NCI-H2227 (cell line): ENCODE measurements around the gene KIF16B.
"Not testable (repeated sequence)": the region's sequence is repeated elsewhere in the genome, so short reads cannot be mapped to it uniquely, and the experiment has no call there.

Experiments
- DNase-seq: peaks from one replicate; lab custom pipeline; 2025; ENCODE audit not compliant: unreplicated experiment; lab: John Stamatoyannopoulos, UW

The KIF16B gene

DNA sequence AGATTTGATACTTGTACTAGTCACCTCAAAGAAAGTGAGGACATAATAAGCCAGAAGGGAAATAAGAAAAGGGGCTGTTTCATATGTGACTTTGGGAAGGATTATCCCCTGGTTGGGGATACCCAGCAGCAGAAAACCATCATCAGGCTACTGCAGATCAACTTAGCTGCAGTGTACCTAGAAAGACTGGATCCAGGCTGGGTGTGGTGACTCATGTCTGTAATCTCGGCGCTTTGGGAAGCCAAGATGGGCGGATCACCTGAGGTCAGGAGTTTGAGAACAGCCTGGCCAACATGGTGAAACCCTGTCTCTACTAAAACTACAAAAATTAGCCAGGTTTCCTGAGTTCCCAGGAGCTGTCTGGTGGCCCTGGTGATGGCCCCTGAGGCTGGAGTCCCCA, 23.2 kb upstream of the KIF16B start:
- not testable (repeated sequence) for DNase-seq

GRCh38 chr20:16595376-16595775, 22.1 kb upstream of the KIF16B start:
- DNase-seq = no peak

DNA sequence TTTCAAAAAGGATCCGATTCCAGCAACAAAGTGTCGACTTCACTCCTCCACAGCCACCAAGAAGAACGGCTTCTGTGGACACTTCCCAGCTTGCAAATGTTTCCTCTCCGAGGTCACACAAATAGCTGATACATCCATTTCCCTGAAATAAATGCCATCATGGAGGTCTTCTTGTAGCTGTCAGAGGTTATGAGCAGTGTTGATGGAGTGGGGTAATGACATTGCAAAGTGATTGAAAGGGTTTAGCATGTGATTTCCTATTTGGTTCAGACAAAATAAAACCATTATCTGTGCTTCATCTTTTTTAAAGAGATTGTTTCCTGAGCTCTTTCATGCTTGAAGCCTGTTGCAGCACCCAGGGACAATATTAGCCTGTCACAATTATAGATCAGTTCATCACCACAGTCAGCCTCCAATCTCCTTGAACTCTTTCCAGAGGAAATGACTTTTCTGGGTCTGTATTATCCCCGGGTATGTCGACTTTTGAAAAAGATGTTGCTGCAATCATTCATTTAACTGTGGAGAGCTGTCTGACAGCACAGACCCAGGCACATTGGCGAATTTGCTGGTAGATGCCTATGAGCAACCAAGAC, 16.9 kb upstream of the KIF16B start:
- DNase-seq = no peak

- no peak for DNase-seq
These were observed 16.4 kb upstream of the KIF16B start for GRCh38 chr20:16589623-16590022.

- DNase-seq = no peak
These were observed 15.0 kb upstream of the KIF16B start for GRCh38 chr20:16588241-16588640.

GRCh38 chr20:16587066-16587465, 13.8 kb upstream of the KIF16B start:
- DNase-seq = no peak

DNA sequence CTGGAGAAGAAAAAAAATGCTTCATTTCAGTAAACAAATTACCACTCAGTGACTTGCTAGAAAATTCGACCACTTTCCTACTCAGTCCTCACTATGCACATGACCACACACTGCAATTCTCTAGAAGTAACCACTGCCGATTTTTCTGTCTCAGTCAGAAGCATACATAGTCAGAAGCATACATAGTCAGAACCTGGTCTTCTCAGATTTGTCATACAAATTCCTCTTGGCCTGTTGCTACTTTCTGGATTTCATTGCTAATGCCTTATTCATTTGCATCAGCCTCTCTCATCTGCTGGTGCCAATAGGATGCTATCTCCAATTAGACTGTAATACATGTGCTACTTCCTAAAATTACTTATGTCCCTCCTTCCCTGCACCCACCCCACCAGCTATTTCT, 10.2 kb upstream of the KIF16B start:
- DNase-seq = no peak

DNA sequence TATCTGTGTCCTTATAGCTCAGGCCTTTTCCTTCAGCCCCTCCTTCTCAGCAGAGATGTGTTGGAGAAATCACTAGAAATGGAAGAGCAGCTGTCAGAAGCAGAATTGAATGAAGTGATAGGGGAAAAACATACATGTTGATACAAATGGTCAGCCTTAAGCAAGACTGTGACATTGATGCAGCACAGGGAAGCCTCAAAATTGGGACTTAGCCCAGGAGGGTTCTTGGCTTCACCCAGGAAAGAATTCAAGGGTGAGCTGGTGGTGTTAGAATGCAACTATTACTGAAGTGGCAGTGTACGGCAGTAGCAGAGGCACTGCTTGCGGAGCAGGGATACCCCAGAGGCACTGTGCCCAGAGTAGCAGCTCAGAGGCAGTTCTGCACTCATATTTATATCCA, 8.0 kb upstream of the KIF16B start:
- DNase-seq = no peak

DNA sequence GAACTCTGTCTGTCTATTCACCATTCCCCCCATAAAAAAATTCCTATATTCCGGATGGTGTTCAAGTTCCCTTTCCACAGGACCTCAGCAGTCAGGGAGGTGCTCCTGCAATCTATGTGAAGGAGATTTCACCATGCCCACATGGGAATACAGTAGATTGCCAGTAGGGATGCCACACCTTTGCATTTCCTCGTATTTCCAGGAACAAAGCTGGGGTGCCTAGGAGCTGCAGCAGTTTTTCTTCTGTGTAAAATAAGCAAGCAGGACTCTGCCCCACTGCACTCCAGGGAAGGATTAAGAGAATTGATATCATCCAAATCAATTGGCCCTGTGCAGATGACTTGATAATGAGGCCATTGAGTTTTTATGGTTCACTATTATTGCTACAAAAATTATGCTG, 7.4 kb upstream of the KIF16B start:
- DNase-seq = no peak

GRCh38 chr20:16580147-16580546, 6.9 kb upstream of the KIF16B start:
- no peak for DNase-seq

- DNase-seq = peak; percentile 69
These were observed 3.0 kb upstream of the KIF16B start for GRCh38 chr20:16576219-16576618.

- no peak for DNase-seq
These were observed 2.3 kb upstream of the KIF16B start for GRCh38 chr20:16575390-16576140.

- peak; percentile 85 for DNase-seq
These were observed 1.6 kb upstream of the KIF16B start for GRCh38 chr20:16574656-16575355.

GRCh38 chr20:16571333-16571732, 1.9 kb downstream of the KIF16B start:
- no peak for DNase-seq

DNA sequence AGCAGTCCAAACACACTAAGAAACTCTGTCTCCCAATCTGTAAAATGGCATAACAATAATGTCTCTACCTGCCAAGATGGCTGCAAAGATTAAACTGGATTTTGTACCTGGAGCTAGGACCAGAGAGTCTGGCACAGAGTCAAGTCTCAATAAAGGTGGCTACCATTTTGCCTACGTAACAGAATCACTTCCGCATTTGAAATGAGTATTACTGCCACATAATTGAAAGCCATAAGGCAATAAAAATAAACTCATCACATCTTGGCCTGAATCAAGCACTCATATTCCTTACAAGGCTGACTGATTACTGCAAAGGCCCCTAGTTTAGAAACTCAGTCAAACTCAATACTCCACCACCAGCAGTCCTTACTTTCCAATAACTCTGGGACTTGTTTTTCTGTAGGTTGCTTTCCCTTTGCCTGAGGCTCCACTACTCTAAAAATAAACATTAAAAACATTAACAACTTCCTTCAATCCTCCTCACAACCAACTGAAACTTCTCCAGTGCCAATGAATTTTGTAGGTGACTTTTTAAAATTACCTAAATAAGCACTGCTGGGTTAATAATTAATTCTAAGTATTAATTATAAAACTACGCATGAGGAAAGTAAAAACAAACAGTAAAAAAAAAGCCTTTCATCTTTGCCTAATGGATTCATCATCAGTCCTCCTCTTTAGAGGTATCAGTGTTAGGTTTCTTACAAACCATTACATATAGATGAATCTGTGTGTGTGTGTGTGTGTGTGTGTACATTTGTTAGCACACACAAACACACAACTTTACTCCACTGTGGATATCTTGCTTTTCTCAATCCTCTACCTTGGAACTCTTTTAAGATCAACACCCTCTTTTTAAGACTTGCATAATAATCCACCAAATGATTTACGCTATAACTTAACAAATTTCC, 3.7 kb downstream of the KIF16B start:
- DNase-seq = no peak

DNA sequence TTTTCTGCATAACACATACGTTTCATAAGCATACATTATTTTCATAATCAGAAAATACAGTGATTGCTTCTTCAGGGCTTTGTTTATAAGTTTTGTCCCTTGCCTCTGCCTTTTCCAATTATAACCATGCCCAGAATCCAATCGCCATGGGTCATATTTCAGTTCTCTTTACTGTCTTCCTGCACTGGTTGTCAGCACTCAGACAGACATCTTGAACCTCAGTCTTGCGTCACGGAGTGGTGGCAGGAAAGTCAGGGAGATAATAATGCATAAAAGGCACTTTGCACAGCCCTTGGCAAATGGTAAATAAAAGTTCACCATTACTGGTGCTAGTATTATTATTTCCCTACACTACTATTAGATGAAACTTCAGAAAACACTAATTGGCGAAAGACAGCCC, 7.2 kb downstream of the KIF16B start:
- DNase-seq = no peak

- DNase-seq = not testable (repeated sequence)
These were observed 9.2 kb downstream of the KIF16B start for GRCh38 chr20:16564079-16564478.

GRCh38 chr20:16563066-16563806, 10.0 kb downstream of the KIF16B start:
- DNase-seq = no peak

GRCh38 chr20:16562259-16562658, 11.0 kb downstream of the KIF16B start:
- DNase-seq = no peak

GRCh38 chr20:16560661-16561060, 12.6 kb downstream of the KIF16B start:
- DNase-seq = no peak

GRCh38 chr20:16560216-16560615, 13.0 kb downstream of the KIF16B start:
- no peak for DNase-seq
